Activated CD8-positive, alpha-beta T cell treated with anti-CD3 and anti-CD28 coated beads, Interleukin-2, amount 10 ng/mL, durations not matched to agents 7 days and 5 days (primary cell): ENCODE data around the gene SPTB. TPM values are rescaled to one million over a fixed set of nuclear protein-coding genes. Genes with fewer than 3 reads are reported as not detected.

Experiments
- ATAC-seq: fragments of 150-1000 bp; cut with Tn5 transposase; one replicate; pipeline ENCODE4 v1.10.0; 2021; ENCODE audit warnings: moderate library complexity
- CTCF ChIA-PET: fragments of 350-600 bp; sonication (Branson Sonifier 250); formaldehyde crosslinking; loops from one replicate; lab custom pipeline; 2021; ENCODE audit warnings: antibody characterized with exemption; lab: Charles Lee
- POLR2A ChIA-PET: fragments of 350-600 bp; sonication (Branson Sonifier 250); formaldehyde crosslinking; loops from one replicate; lab custom pipeline; 2021; ENCODE audit warnings: antibody characterized with exemption; lab: Charles Lee
- DNase-seq: peaks from one replicate; pipeline ENCODE4 v3.0.0-alpha.2; 2020
- H3K27ac Mint-ChIP-seq: one replicate; pipeline ENCODE4 v1.8.0; 2021; ENCODE audit warnings: mild to moderate bottlenecking, mixed read lengths
- H3K27me3 Mint-ChIP-seq: one replicate; pipeline ENCODE4 v1.8.0; 2021; ENCODE audit warnings: low read depth, mixed read lengths
- H3K36me3 Mint-ChIP-seq: one replicate; pipeline ENCODE4 v1.8.0; 2021; ENCODE audit warnings: low read depth, mixed read lengths
- H3K4me1 Mint-ChIP-seq: one replicate; pipeline ENCODE4 v1.8.0; 2021; ENCODE audit warnings: low read depth, mixed read lengths
- H3K4me3 Mint-ChIP-seq: one replicate; pipeline ENCODE4 v1.8.0; 2021; ENCODE audit warnings: mild to moderate bottlenecking, mixed read lengths
- H3K9me3 Mint-ChIP-seq: one replicate; pipeline ENCODE4 v1.8.0; 2022; ENCODE audit warnings: mixed read lengths; ENCODE audit not compliant: insufficient read depth
- total RNA-seq, 2 experiments: library from RNA; stranded (reverse); gene quantifications; one replicate each; pipeline ENCODE4 v1.2.3, GENCODE V29; 2021

The SPTB gene
- total RNA-seq, 2 experiments from 2014 or later, result not detected

GRCh38 chr14:64801046-64801445 lies 78.7 kb downstream of the SPTB start:
- no peak overlapping the region for H3K27ac Mint-ChIP-seq
- DNase-seq, result no peak
- no peaks in the 10 kb centered on the region for H3K9me3 Mint-ChIP-seq
- H3K36me3 Mint-ChIP-seq, result no peaks in the 10 kb centered on the region
- ChIA-PET POLR2A (no interaction called here), CTCF (interaction anchor here (1.0 to 2.6 kb wide), 5 partner anchors 12 to 91 kb away, joined by 3 to 9 read pairs (median 3); no protein-coding TSS in a partner anchor)
- H3K4me1 Mint-ChIP-seq, result no peaks in the 10 kb centered on the region
- ATAC-seq, result no peak
- no peak overlapping the region for H3K4me3 Mint-ChIP-seq
- H3K27me3 Mint-ChIP-seq, result peaks cover 12% of the 10 kb centered on the region

GRCh38 chr14:64800000-64800399 lies 79.7 kb downstream of the SPTB start:
- Mint-ChIP-seq H3K9me3 (no peaks in the 10 kb centered on the region), H3K27me3 (peaks cover 13% of the 10 kb centered on the region), H3K27ac (no peak overlapping the region), H3K4me1 (no peaks in the 10 kb centered on the region), H3K4me3 (no peak overlapping the region), H3K36me3 (no peaks in the 10 kb centered on the region)
- POLR2A ChIA-PET, result no interaction called here
- CTCF ChIA-PET, result interaction anchor here (0.7 to 1.8 kb wide), 9 partner anchors 16 to 92 kb away, joined by 3 to 5 read pairs (median 3); no protein-coding TSS in a partner anchor
- ATAC-seq (peak; percentile 33), DNase-seq (peak; percentile 29)

GRCh38 chr14:64799555-64799954 lies 80.2 kb downstream of the SPTB start:
- ATAC-seq (no peak), DNase-seq (no peak)
- ChIA-PET POLR2A (no interaction called here), CTCF (interaction anchor here (0.7 to 1.8 kb wide), 9 partner anchors 16 to 92 kb away, joined by 3 to 5 read pairs (median 4); no protein-coding TSS in a partner anchor)
- no peaks in the 10 kb centered on the region for H3K4me1 Mint-ChIP-seq
- H3K27ac Mint-ChIP-seq, result no peak overlapping the region
- H3K36me3 Mint-ChIP-seq, result no peaks in the 10 kb centered on the region
- H3K9me3 Mint-ChIP-seq, result no peaks in the 10 kb centered on the region
- H3K4me3 Mint-ChIP-seq, result no peak overlapping the region
- peaks cover 13% of the 10 kb centered on the region for H3K27me3 Mint-ChIP-seq

GRCh38 chr14:64796369-64796768 lies 83.3 kb downstream of the SPTB start:
- POLR2A ChIA-PET, result no interaction called here
- no peak overlapping the region for H3K4me3 Mint-ChIP-seq
- H3K4me1 Mint-ChIP-seq, result no peaks in the 10 kb centered on the region
- H3K27ac Mint-ChIP-seq, result no peak overlapping the region
- no peak for ATAC-seq
- DNase-seq, result no peak
- H3K27me3 Mint-ChIP-seq, result peaks cover 8% of the 10 kb centered on the region
- no peaks in the 10 kb centered on the region for H3K36me3 Mint-ChIP-seq
- CTCF ChIA-PET, result interaction anchor here (2.7 kb wide), 1 partner anchor 95 kb away, joined by 11 read pairs; no protein-coding TSS in a partner anchor
- H3K9me3 Mint-ChIP-seq, result no peaks in the 10 kb centered on the region

GRCh38 chr14:64795921-64796320 lies 83.8 kb downstream of the SPTB start:
- DNase-seq, result no peak
- ChIA-PET CTCF (interaction anchor here (2.7 kb wide), 1 partner anchor 95 kb away, joined by 11 read pairs; no protein-coding TSS in a partner anchor), POLR2A (no interaction called here)
- peaks cover 7% of the 10 kb centered on the region for H3K27me3 Mint-ChIP-seq
- no peaks in the 10 kb centered on the region for H3K4me1 Mint-ChIP-seq
- no peaks in the 10 kb centered on the region for H3K36me3 Mint-ChIP-seq
- ATAC-seq, result no peak
- no peaks in the 10 kb centered on the region for H3K9me3 Mint-ChIP-seq
- H3K4me3 Mint-ChIP-seq, result no peak overlapping the region
- H3K27ac Mint-ChIP-seq, result no peak overlapping the region

- Mint-ChIP-seq H3K4me3 (no peak overlapping the region), H3K27ac (no peak overlapping the region), H3K36me3 (no peaks in the 10 kb centered on the region), H3K27me3 (peaks cover 7% of the 10 kb centered on the region), H3K4me1 (no peaks in the 10 kb centered on the region), H3K9me3 (no peaks in the 10 kb centered on the region)
- ChIA-PET POLR2A (no interaction called here), CTCF (interaction anchor here (1.4 to 2.7 kb wide), 2 partner anchors 28 to 96 kb away, joined by 4 to 11 read pairs; no protein-coding TSS in a partner anchor)
- ATAC-seq, result no peak
- DNase-seq, result no peak
Measured at GRCh38 chr14:64795211-64795610, 84.5 kb downstream of the SPTB start.

- Mint-ChIP-seq H3K27me3 (peaks cover 2% of the 10 kb centered on the region), H3K27ac (no peak overlapping the region), H3K9me3 (no peaks in the 10 kb centered on the region), H3K36me3 (no peaks in the 10 kb centered on the region), H3K4me3 (no peak overlapping the region), H3K4me1 (no peaks in the 10 kb centered on the region)
- ChIA-PET CTCF (no interaction called here), POLR2A (no interaction called here)
- DNase-seq (no peak), ATAC-seq (no peak)
Measured at GRCh38 chr14:64792871-64793560, 86.7 kb downstream of the SPTB start.

- Mint-ChIP-seq H3K4me3 (no peak overlapping the region), H3K4me1 (no peaks in the 10 kb centered on the region), H3K27me3 (peaks cover 2% of the 10 kb centered on the region), H3K27ac (no peak overlapping the region), H3K36me3 (no peaks in the 10 kb centered on the region), H3K9me3 (no peaks in the 10 kb centered on the region)
- no peak for DNase-seq
- CTCF ChIA-PET, result no interaction called here
- no peak for ATAC-seq
- POLR2A ChIA-PET, result no interaction called here
Measured at GRCh38 chr14:64792231-64792630, 87.5 kb downstream of the SPTB start.

- ATAC-seq, result no peak
- POLR2A ChIA-PET, result no interaction called here
- DNase-seq, result no peak
- H3K27me3 Mint-ChIP-seq, result no peaks in the 10 kb centered on the region
- H3K9me3 Mint-ChIP-seq, result no peaks in the 10 kb centered on the region
- no peaks in the 10 kb centered on the region for H3K4me1 Mint-ChIP-seq
- H3K4me3 Mint-ChIP-seq, result no peak overlapping the region
- H3K27ac Mint-ChIP-seq, result no peak overlapping the region
- CTCF ChIA-PET, result no interaction called here
- no peaks in the 10 kb centered on the region for H3K36me3 Mint-ChIP-seq
Measured at GRCh38 chr14:64790478-64790877, 89.2 kb downstream of the SPTB start.

- ChIA-PET CTCF (no interaction called here), POLR2A (no interaction called here)
- no peaks in the 10 kb centered on the region for H3K9me3 Mint-ChIP-seq
- H3K27ac Mint-ChIP-seq, result no peak overlapping the region
- DNase-seq, result no peak
- no peaks in the 10 kb centered on the region for H3K36me3 Mint-ChIP-seq
- no peaks in the 10 kb centered on the region for H3K4me1 Mint-ChIP-seq
- no peak for ATAC-seq
- no peaks in the 10 kb centered on the region for H3K27me3 Mint-ChIP-seq
- H3K4me3 Mint-ChIP-seq, result no peak overlapping the region
Measured at GRCh38 chr14:64789696-64790095, 90.0 kb downstream of the SPTB start.

- ChIA-PET CTCF (no interaction called here), POLR2A (no interaction called here)
- Mint-ChIP-seq H3K4me3 (no peak overlapping the region), H3K36me3 (no peaks in the 10 kb centered on the region), H3K27me3 (no peaks in the 10 kb centered on the region), H3K27ac (no peak overlapping the region), H3K4me1 (no peaks in the 10 kb centered on the region), H3K9me3 (no peaks in the 10 kb centered on the region)
- ATAC-seq (no peak), DNase-seq (no peak)
Measured at GRCh38 chr14:64788706-64789105, 91.0 kb downstream of the SPTB start.

- no peaks in the 10 kb centered on the region for H3K9me3 Mint-ChIP-seq
- no peak for DNase-seq
- no peak overlapping the region for H3K27ac Mint-ChIP-seq
- no peaks in the 10 kb centered on the region for H3K36me3 Mint-ChIP-seq
- H3K4me3 Mint-ChIP-seq, result no peak overlapping the region
- ChIA-PET CTCF (no interaction called here), POLR2A (no interaction called here)
- H3K27me3 Mint-ChIP-seq, result no peaks in the 10 kb centered on the region
- no peaks in the 10 kb centered on the region for H3K4me1 Mint-ChIP-seq
- no peak for ATAC-seq
Measured at GRCh38 chr14:64787619-64788018, 92.1 kb downstream of the SPTB start.
